Vagina (tissue), 2 donors: ENCODE results near the gene TBX3. TPM values are rescaled to one million over a fixed set of nuclear protein-coding genes. Genes with fewer than 3 reads are reported as not detected.

ENCODE experiments used
- DNase-seq, 2 donors: peaks; one replicate each; pipeline ENCODE4 v3.0.0-alpha.2; 2017; ENCODE audit errors: extremely low spot score in 2 of 2
- H3K27ac ChIP-seq: fragments of 200-600 bp; sonication (generic); one replicate; pipeline ENCODE4 v1.5.1; 2019
- H3K27me3 ChIP-seq: fragments of 200-600 bp; sonication (generic); one replicate; pipeline ENCODE4 v1.5.1; 2019
- H3K36me3 ChIP-seq, 2 donors: fragments of 200-600 bp; sonication (generic); one replicate each; pipeline ENCODE4 v1.5.1; 2017 to 2019
- H3K4me1 ChIP-seq: fragments of 200-600 bp; sonication (generic); one replicate; pipeline ENCODE4 v1.5.1; 2019
- H3K4me3 ChIP-seq, 2 donors: fragments of 200-600 bp; sonication (generic); 1 replicate in 1 of 2; 2 replicates in 1 of 2; pipeline ENCODE4 v1.5.1; 2016 to 2019
- H3K9me3 ChIP-seq: fragments of 200-600 bp; sonication (generic); one replicate; pipeline ENCODE4 v1.5.1; 2019
- POLR2A ChIP-seq, 2 donors: fragments of 450-650 bp; IDR thresholded peaks; one replicate each; pipeline ENCODE4 v1.6.1; 2017; ENCODE audit warnings: antibody characterized with exemption in 2 of 2, mild to moderate bottlenecking in 2 of 2, moderate library complexity in 2 of 2
- POLR2AphosphoS5 ChIP-seq, 2 donors: sonication (generic); formaldehyde crosslinking; IDR thresholded peaks; one replicate each; pipeline ENCODE4 v1.9.0; 2017; ENCODE audit warnings: antibody characterized with exemption in 2 of 2, mild to moderate bottlenecking in 2 of 2, low read depth in 1 of 2; ENCODE audit not compliant: insufficient read depth in 1 of 2
- intact Hi-C: fragments of 100-400 bp; cut with DNase I; formaldehyde crosslinking; loops from one replicate; pipeline ENCODE4 v1.15.1; 2023
- total RNA-seq: library from RNA; depleted of rRNA; stranded (reverse); fragments of >200 nt; gene quantifications from one replicate; pipeline ENCODE4 v1.2.3, GENCODE V29; 2016
- TF ChIP-seq, protein P1 (sequence below), 3 experiments: fragments of 450-650 bp in 2 of 3; fragments of 200-600 bp in 1 of 3; sonication (generic) in 1 of 3; IDR thresholded peaks; one replicate each; pipeline ENCODE4 v1.5.1; 2017 to 2019; ENCODE audit warnings: antibody characterized with exemption in 3 of 3, mild to moderate bottlenecking in 2 of 3, moderate library complexity in 2 of 3

TBX3 gene
- total RNA-seq, 1 donor from 2014 or later, result 57.0 TPM

DNA sequence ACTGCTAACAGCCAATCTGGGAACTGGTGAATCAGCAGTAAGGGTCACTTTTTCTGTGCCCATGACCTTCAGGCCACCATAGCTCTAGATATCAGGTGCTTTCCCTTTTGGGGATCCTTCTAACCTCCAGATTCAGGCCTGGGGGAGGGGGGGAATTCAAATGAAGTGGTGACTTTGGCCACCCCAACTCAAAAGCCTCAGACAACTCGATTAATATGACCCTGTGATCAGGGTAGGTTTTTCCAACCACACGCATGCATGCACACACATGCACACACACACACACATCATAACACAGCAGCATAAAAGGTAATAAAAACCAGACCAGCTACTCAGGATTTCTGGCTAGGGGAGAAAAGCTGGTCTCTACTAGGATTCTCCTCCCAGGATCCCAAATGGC, 5.3 kb downstream of the TBX3 start:
- H3K4me3 ChIP-seq, result peak overlapping the region; percentile 82 to 90
- intact Hi-C loops, result no loop called here
- TF ChIP-seq POLR2AphosphoS5 (IDR thresholded peaks at IDR 0.05; ENCODE audit: insufficient read depth in 1 of 2, low read depth in 1 of 2), result no peak
- no peak for TF ChIP-seq POLR2A (IDR thresholded peaks at IDR 0.05)
- TF ChIP-seq, protein P1, sequence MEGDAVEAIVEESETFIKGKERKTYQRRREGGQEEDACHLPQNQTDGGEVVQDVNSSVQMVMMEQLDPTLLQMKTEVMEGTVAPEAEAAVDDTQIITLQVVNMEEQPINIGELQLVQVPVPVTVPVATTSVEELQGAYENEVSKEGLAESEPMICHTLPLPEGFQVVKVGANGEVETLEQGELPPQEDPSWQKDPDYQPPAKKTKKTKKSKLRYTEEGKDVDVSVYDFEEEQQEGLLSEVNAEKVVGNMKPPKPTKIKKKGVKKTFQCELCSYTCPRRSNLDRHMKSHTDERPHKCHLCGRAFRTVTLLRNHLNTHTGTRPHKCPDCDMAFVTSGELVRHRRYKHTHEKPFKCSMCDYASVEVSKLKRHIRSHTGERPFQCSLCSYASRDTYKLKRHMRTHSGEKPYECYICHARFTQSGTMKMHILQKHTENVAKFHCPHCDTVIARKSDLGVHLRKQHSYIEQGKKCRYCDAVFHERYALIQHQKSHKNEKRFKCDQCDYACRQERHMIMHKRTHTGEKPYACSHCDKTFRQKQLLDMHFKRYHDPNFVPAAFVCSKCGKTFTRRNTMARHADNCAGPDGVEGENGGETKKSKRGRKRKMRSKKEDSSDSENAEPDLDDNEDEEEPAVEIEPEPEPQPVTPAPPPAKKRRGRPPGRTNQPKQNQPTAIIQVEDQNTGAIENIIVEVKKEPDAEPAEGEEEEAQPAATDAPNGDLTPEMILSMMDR (IDR thresholded peaks at IDR 0.05), result no peak

DNA sequence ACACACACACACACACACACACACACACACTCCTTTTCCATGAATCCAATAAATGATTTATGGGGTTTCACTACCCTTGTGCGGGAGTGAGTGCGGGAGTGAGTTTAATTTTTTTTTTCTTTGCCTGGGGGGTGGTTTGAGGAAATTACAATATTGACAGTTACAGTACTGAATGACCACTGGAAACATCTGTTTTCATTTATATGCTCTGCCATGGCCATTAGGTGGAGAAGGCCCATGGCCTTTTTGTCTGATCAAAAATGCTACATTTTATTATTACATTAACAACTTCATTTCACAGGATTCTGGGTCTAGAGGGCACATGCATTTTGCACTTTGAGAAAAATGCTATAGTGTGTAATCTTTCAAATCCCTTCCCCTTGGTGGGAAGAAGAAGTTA, 5.9 kb downstream of the TBX3 start:
- Histone ChIP-seq H3K9me3 (no peaks in the 10 kb centered on the region), H3K27ac (peak overlapping the region; percentile 99), H3K36me3 (peaks cover 0 to 24% of the 10 kb centered on the region in 2 donors), H3K4me1 (peaks cover 57% of the 10 kb centered on the region), H3K27me3 (no peaks in the 10 kb centered on the region), H3K4me3 (peak overlapping the region; percentile 82 to 90)
- DNase-seq, result no peak
- intact Hi-C loops, result no loop called here
- TF ChIP-seq, protein P1 (IDR thresholded peaks at IDR 0.05), result no peak
- TF ChIP-seq POLR2A (IDR thresholded peaks at IDR 0.05) (no peak), POLR2AphosphoS5 (IDR thresholded peaks at IDR 0.05; ENCODE audit: insufficient read depth in 1 of 2, low read depth in 1 of 2) (no peak)

More for the DNA sequence above, 5.3 kb downstream of the TBX3 start:
- H3K36me3 ChIP-seq, result peaks cover 0 to 19% of the 10 kb centered on the region in 2 donors
- no peak for DNase-seq
- peaks cover 50% of the 10 kb centered on the region for H3K4me1 ChIP-seq
- H3K27ac ChIP-seq, result peak overlapping the region; percentile 99
- H3K9me3 ChIP-seq, result no peaks in the 10 kb centered on the region
- H3K27me3 ChIP-seq, result no peaks in the 10 kb centered on the region

DNA sequence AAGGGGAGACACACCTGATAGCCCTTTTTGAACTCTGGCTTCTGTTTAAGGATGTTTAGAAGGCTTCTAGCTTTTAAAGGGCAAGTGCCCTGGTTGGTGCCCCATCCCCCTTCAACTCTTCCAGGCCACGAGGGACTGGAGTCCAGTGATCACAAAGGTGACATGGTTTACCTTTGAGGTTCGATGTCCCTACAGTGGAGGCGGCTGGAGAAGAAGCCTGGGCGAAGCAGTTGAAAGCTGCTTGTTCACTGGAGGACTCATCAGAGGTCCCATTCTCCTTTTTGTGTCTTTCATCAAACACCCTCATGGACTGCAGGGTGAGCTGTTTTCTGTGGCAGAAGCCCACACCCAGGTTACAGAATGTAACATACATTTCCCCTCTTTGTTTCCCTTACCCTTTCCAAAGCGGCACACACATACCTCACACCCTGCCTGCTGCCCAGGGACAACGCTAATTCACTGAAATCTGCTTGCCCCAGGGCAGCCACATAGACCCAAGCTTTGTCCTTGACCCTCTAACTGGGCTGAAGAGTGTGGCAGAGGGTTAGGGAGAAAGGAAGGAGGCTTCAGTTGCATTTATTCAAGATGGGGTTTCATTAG, 7.7 kb downstream of the TBX3 start:
- Histone ChIP-seq H3K27ac (peak overlapping the region; percentile 99), H3K36me3 (peaks cover 0 to 24% of the 10 kb centered on the region in 2 donors), H3K4me1 (peaks cover 71% of the 10 kb centered on the region), H3K27me3 (no peaks in the 10 kb centered on the region), H3K4me3 (peak overlapping the region; percentile 54 to 90), H3K9me3 (no peaks in the 10 kb centered on the region)
- intact Hi-C loops, result no loop called here
- no peak for DNase-seq
- no peak for TF ChIP-seq POLR2AphosphoS5 (IDR thresholded peaks at IDR 0.05; ENCODE audit: insufficient read depth in 1 of 2, low read depth in 1 of 2)
- TF ChIP-seq POLR2A (IDR thresholded peaks at IDR 0.05), result no peak
- TF ChIP-seq, protein P1 (IDR thresholded peaks at IDR 0.05), result no peak

DNA sequence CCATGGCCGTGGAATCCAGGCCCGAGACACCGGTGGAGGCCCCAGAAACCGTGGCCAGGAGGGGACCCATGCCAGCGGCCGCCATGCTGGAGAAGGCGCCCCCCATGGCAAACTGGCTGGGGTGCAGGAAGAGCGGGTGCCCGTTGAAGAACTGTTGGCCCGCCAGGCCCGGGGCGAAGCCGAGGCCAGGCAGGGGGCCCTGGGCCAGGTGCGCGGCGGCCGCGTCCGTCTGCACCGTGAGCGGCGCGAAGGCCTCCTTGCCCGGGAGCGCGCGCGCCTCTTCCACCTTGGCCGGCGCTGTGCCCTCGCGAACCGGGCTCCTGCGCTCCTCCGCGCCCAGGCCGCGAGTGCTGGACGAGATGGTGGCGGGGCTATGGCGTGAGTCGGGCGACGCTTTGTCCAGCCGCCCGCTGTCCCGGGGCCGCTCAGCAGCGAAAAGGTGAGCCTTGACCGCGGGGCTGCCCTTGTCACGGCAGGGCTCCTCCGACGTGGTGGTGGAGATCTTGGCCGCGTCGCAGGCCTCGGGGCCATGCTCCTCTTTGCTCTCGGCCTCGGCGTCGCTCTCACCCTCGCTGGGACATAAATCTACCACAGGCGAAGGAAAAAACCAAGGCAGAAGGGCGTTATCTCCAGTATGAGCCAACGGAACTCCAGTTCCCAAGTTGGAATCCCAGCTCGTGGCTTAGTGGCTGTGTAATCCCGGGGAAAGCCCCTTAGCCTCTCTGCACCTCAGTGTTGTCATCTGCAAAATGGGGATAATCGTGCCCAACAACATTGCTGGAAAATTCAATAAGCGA, 9.5 kb downstream of the TBX3 start:
- Histone ChIP-seq H3K27me3 (no peaks in the 10 kb centered on the region), H3K4me3 (peak overlapping the region; percentile 54 to 90), H3K36me3 (peaks cover 0 to 24% of the 10 kb centered on the region in 2 donors), H3K9me3 (no peaks in the 10 kb centered on the region), H3K4me1 (peaks cover 74% of the 10 kb centered on the region), H3K27ac (peak overlapping the region; percentile 99)
- TF ChIP-seq POLR2AphosphoS5 (IDR thresholded peaks at IDR 0.05; ENCODE audit: insufficient read depth in 1 of 2, low read depth in 1 of 2) (peak in 1 of 2 donors; percentile 45), POLR2A (IDR thresholded peaks at IDR 0.05) (no peak)
- TF ChIP-seq, protein P1 (IDR thresholded peaks at IDR 0.05), result no peak
- no peak for DNase-seq
- intact Hi-C loops, result no loop called here

DNA sequence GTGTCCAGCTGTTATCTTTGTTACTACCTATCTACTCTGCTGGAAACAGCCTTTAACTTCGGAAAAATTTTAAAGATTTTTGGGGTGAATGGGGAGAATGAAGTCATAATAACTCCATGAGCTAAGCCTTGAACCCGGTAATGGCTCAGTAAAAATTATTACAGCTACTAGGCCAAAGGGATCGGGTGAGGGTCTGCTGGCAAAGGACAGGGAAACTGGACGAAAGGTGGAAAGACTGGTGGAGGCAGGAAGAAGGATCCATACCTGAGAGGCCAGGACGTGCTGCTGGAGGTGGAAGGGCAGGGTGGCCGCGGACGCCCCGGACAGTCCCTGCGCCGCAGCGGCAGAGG, 10.1 kb downstream of the TBX3 start:
- no peak for TF ChIP-seq POLR2AphosphoS5 (IDR thresholded peaks at IDR 0.05; ENCODE audit: insufficient read depth in 1 of 2, low read depth in 1 of 2)
- TF ChIP-seq, protein P1 (IDR thresholded peaks at IDR 0.05), result no peak
- TF ChIP-seq POLR2A (IDR thresholded peaks at IDR 0.05), result no peak
- no peak for DNase-seq
- Histone ChIP-seq H3K9me3 (no peaks in the 10 kb centered on the region), H3K4me3 (peak overlapping the region; percentile 54 to 90), H3K27ac (peak overlapping the region; percentile 99), H3K27me3 (no peaks in the 10 kb centered on the region), H3K4me1 (peaks cover 75% of the 10 kb centered on the region), H3K36me3 (peaks cover 0 to 24% of the 10 kb centered on the region in 2 donors)
- intact Hi-C loops, result no loop called here
